Measurements from ENCODE around the gene HNF4A.

DNA sequence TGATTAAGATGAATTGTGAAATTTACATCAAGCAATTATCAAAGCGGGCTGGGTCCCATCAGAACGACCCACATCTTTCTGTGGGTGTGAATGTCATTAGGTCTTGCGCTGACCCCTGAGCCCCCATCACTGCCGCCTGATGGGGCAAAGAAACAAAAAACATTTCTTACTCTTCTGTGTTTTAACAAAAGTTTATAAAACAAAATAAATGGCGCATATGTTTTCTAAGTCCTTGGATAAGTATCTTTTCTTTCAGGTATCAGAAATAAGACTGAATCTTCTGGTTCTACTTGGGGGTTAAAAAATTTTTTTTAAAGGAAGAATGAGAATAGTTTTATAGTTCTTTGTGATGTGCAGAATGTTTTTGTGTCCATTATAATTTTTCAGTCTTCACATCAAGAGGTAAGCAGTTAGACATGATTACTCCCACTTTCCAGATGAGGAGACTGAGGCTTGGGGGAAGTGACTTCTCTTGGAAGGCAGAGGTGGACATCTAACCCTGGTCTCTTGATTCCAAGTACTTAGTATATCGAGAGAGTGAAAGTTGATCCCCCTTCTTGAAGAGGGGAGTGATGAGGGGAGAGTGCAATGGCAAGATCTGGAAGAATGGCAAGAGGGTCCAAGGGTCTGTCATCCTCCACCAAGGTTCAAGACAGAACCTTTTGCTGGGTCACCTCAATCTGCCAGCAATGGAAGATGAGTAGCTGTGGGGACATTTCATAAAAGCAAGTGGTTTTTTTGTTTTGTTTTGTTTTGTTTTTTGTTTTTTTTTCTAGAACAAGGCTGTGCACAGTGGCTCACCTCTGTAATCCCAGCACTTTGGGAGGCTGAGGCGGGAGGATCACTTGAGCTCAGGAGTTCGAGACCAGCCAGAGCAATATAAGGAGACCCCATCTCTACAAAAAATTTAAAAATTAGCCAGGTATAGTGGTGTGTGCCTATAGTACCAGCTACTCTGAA, 77.4 kb downstream of the HNF4A start:
- TF ChIP-seq, protein P1, sequence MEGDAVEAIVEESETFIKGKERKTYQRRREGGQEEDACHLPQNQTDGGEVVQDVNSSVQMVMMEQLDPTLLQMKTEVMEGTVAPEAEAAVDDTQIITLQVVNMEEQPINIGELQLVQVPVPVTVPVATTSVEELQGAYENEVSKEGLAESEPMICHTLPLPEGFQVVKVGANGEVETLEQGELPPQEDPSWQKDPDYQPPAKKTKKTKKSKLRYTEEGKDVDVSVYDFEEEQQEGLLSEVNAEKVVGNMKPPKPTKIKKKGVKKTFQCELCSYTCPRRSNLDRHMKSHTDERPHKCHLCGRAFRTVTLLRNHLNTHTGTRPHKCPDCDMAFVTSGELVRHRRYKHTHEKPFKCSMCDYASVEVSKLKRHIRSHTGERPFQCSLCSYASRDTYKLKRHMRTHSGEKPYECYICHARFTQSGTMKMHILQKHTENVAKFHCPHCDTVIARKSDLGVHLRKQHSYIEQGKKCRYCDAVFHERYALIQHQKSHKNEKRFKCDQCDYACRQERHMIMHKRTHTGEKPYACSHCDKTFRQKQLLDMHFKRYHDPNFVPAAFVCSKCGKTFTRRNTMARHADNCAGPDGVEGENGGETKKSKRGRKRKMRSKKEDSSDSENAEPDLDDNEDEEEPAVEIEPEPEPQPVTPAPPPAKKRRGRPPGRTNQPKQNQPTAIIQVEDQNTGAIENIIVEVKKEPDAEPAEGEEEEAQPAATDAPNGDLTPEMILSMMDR (IDR thresholded peaks at IDR 0.05): no peak
- TF ChIP-seq POLR2A (IDR thresholded peaks at IDR 0.05): no peak

Measured in body of pancreas (tissue), 4 donors.